Measurements from ENCODE around the gene TDO2. TPM values are rescaled to one million over a fixed set of nuclear protein-coding genes. Genes with fewer than 3 reads are reported as not detected.
A peak's percentile ranks its signal among the peaks of the same experiment; 100 is the strongest.

TDO2 gene
- polyA plus RNA-seq, 1 donor from 2014 or later = 0.73 TPM

DNA sequence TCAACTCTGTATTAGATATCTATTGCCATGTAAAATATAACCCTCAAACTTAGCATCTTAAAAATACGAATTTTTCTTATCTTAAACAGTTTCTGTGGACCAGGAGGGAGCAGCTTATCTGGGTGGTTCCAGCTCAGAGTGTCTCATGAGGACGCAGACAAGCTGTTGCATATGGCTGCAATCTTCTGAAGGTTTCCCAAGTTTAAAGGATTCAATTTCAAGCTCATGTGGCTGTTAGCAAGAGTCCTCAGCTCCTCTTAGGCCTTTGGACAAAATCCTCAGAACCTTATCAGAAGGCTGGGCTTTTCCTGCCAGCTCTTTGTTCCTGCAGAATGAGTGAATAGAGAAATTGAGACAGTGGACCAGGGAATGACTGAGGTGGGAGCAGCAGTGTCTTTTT, 53.0 kb downstream of the TDO2 start:
- Histone ChIP-seq H3K9me2 (ENCODE audit: insufficient read depth, low read length) (no peaks in the 10 kb centered on the region), H4K20me1 (ENCODE audit: insufficient read depth) (no peaks in the 10 kb centered on the region), H3K4me3 (ENCODE audit: low read length) (no peak overlapping the region), H3K4me2 (ENCODE audit: low read length) (no peak overlapping the region), H3K79me2 (replicated peaks; ENCODE audit: insufficient read depth, low read length) (no peaks in the 10 kb centered on the region), H3K27ac (ENCODE audit: low read length) (peak overlapping the region; percentile 84), H3F3A (ENCODE audit: insufficient read depth, low read length, poor library complexity, severe bottlenecking) (peaks cover 20% of the 10 kb centered on the region), H3K9ac (ENCODE audit: low read length) (peak overlapping the region; percentile 21), H3K27me3 (ENCODE audit: insufficient read depth, low read depth, low read length) (no peaks in the 10 kb centered on the region), H2AFZ (ENCODE audit: low read depth, low read length) (no peak overlapping the region), H3K36me3 (ENCODE audit: insufficient read depth, low read length) (no peaks in the 10 kb centered on the region), H3K9me3 (ENCODE audit: low read length) (no peaks in the 10 kb centered on the region)
- TF ChIP-seq TAF1 (IDR thresholded peaks at IDR 0.05; ENCODE audit: low read depth) = no peak
- no peak for TF ChIP-seq MXI1 (conservative IDR thresholded peaks at IDR 0.05; ENCODE audit: poor library complexity, severe bottlenecking)
- TF ChIP-seq EZH2 (IDR thresholded peaks at IDR 0.05; ENCODE audit: borderline replicate concordance, insufficient read depth, low read length, poor library complexity, severe bottlenecking) = no peak
- TF ChIP-seq SMC3 (conservative IDR thresholded peaks at IDR 0.05; ENCODE audit: poor library complexity) = no peak
- no peak for TF ChIP-seq RAD21 (conservative IDR thresholded peaks at IDR 0.05)
- no peak for TF ChIP-seq POLR2AphosphoS5 (IDR thresholded peaks at IDR 0.05)
- TF ChIP-seq, protein P1, sequence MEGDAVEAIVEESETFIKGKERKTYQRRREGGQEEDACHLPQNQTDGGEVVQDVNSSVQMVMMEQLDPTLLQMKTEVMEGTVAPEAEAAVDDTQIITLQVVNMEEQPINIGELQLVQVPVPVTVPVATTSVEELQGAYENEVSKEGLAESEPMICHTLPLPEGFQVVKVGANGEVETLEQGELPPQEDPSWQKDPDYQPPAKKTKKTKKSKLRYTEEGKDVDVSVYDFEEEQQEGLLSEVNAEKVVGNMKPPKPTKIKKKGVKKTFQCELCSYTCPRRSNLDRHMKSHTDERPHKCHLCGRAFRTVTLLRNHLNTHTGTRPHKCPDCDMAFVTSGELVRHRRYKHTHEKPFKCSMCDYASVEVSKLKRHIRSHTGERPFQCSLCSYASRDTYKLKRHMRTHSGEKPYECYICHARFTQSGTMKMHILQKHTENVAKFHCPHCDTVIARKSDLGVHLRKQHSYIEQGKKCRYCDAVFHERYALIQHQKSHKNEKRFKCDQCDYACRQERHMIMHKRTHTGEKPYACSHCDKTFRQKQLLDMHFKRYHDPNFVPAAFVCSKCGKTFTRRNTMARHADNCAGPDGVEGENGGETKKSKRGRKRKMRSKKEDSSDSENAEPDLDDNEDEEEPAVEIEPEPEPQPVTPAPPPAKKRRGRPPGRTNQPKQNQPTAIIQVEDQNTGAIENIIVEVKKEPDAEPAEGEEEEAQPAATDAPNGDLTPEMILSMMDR (IDR thresholded peaks at IDR 0.05; ENCODE audit: poor library complexity, severe bottlenecking) = no peak
- TF ChIP-seq REST (IDR thresholded peaks at IDR 0.05; ENCODE audit: borderline replicate concordance) = no peak
- no peak for TF ChIP-seq EP300 (conservative IDR thresholded peaks at IDR 0.05; ENCODE audit: poor library complexity, severe bottlenecking)

DNA sequence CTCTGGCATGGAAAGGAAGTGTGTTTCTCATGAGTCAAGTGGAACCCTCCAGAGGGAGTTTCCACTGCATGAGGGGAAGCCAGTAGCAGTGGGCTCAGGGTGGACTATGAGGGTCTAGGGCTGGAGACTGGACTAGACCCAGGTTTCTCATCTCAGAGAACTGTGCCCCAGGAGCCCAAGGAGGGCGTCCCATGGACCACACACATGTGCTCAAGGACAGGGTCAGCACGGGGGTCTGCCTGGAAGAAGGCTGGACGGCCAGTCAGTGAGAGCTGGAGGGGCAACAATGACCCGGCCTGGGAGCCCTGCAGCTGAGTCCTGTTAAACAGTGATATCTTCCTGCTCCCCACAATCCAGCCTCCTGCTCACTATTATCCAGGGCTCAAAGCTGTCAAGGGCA, 55.9 kb downstream of the TDO2 start:
- H3K9ac ChIP-seq (ENCODE audit: low read length) = no peak overlapping the region
- no peak overlapping the region for H3K4me2 ChIP-seq (ENCODE audit: low read length)
- H4K20me1 ChIP-seq (ENCODE audit: insufficient read depth) = no peaks in the 10 kb centered on the region
- no peaks in the 10 kb centered on the region for H3K9me2 ChIP-seq (ENCODE audit: insufficient read depth, low read length)
- H3K79me2 ChIP-seq (replicated peaks; ENCODE audit: insufficient read depth, low read length) = no peaks in the 10 kb centered on the region
- H3K9me3 ChIP-seq (ENCODE audit: low read length) = no peaks in the 10 kb centered on the region
- H2AFZ ChIP-seq (ENCODE audit: low read depth, low read length) = no peak overlapping the region
- no peak overlapping the region for H3K27ac ChIP-seq (ENCODE audit: low read length)
- no peaks in the 10 kb centered on the region for H3K27me3 ChIP-seq (ENCODE audit: insufficient read depth, low read depth, low read length)
- no peak for TF ChIP-seq RAD21 (conservative IDR thresholded peaks at IDR 0.05)
- TF ChIP-seq, protein P1 (IDR thresholded peaks at IDR 0.05; ENCODE audit: poor library complexity, severe bottlenecking) = no peak
- TF ChIP-seq SMC3 (conservative IDR thresholded peaks at IDR 0.05; ENCODE audit: poor library complexity) = no peak
- no peak for TF ChIP-seq MXI1 (conservative IDR thresholded peaks at IDR 0.05; ENCODE audit: poor library complexity, severe bottlenecking)
- no peak for TF ChIP-seq REST (IDR thresholded peaks at IDR 0.05; ENCODE audit: borderline replicate concordance)
- TF ChIP-seq TAF1 (IDR thresholded peaks at IDR 0.05; ENCODE audit: low read depth) = no peak
- no peak for TF ChIP-seq EP300 (conservative IDR thresholded peaks at IDR 0.05; ENCODE audit: poor library complexity, severe bottlenecking)
- no peak for TF ChIP-seq EZH2 (IDR thresholded peaks at IDR 0.05; ENCODE audit: borderline replicate concordance, insufficient read depth, low read length, poor library complexity, severe bottlenecking)
- no peak for TF ChIP-seq POLR2AphosphoS5 (IDR thresholded peaks at IDR 0.05)
- H3F3A ChIP-seq (ENCODE audit: insufficient read depth, low read length, poor library complexity, severe bottlenecking) = peaks cover 20% of the 10 kb centered on the region
- H3K36me3 ChIP-seq (ENCODE audit: insufficient read depth, low read length) = no peaks in the 10 kb centered on the region
- H3K4me3 ChIP-seq (ENCODE audit: low read length) = no peak overlapping the region

All from neural cell (in vitro differentiated cells).